BJ (cell line): Measurements from ENCODE around the gene CTSF. TPM values are rescaled to one million over a fixed set of nuclear protein-coding genes. Genes with fewer than 3 reads are reported as not detected.

ENCODE experiments used
- CTCF ChIA-PET: fragments of 350-600 bp; formaldehyde crosslinking; extraction: SDS; loops from one replicate; lab custom pipeline; 2021; ENCODE audit warnings: antibody characterized with exemption, inconsistent platforms; lab: Yijun Ruan, JAX
- POLR2A ChIA-PET: fragments of 300-600 bp; sonication (Branson Sonifier 250); formaldehyde crosslinking; extraction: SDS; loops from one replicate; lab custom pipeline; 2021; ENCODE audit warnings: antibody characterized with exemption; lab: Charles Lee
- DNase-seq: peaks from one replicate; pipeline ENCODE4 v3.0.0-alpha.2; 2011; ENCODE audit warnings: low read depth
- H3K27me3 ChIP-seq: 2 replicates; pipeline ENCODE4 v1.6.0; 2011; ENCODE audit warnings: low read length; ENCODE audit not compliant: control insufficient read depth, insufficient read depth
- H3K36me3 ChIP-seq: 2 replicates; pipeline ENCODE4 v1.5.1; 2011; ENCODE audit warnings: low read length; ENCODE audit not compliant: control insufficient read depth, insufficient read depth
- H3K4me3 ChIP-seq: 2 replicates; pipeline ENCODE4 v1.5.1; 2011; ENCODE audit warnings: low read depth, mild to moderate bottlenecking, control low read depth, low read length
- CTCF ChIP-seq: IDR thresholded peaks from 2 replicates; pipeline ENCODE4 v1.5.1; 2011; ENCODE audit warnings: low read depth, mild to moderate bottlenecking, control low read depth, inconsistent platforms, low read length, moderate library complexity; ENCODE audit not compliant: insufficient read depth
- polyA plus RNA-seq: library from polyadenylated mRNA; depleted of rRNA; stranded (reverse); fragments of >200 nt; gene quantifications from 2 replicates; pipeline ENCODE4 v1.2.3, GENCODE V29; 2011

The CTSF gene
- polyA plus RNA-seq, 1 experiment: 44.0 TPM

- H3K4me3 ChIP-seq: no peak overlapping the region
- ChIA-PET POLR2A (no interaction called here), CTCF (interaction anchor here (0.6 to 2.2 kb wide), 6 partner anchors 8 to 733 kb away, joined by 3 to 8 read pairs (median 5); partner anchors contain the start of genes ACTN3, RBM4B and ZDHHC24)
- DNase-seq: no peak
- peaks cover 5% of the 10 kb centered on the region for H3K27me3 ChIP-seq
- TF ChIP-seq CTCF: no peak
- H3K36me3 ChIP-seq: peaks cover 3% of the 10 kb centered on the region
Measured at GRCh38 chr11:66562907-66563583, 5.4 kb downstream of the CTSF start.

- ChIA-PET CTCF (interaction anchor here (1.6 to 2.2 kb wide), 3 partner anchors 16 to 116 kb away, joined by 5 to 8 read pairs (median 6); partner anchors contain the start of gene RBM4B), POLR2A (no interaction called here)
- peaks cover 3% of the 10 kb centered on the region for H3K36me3 ChIP-seq
- no peak overlapping the region for H3K4me3 ChIP-seq
- no peak for TF ChIP-seq CTCF
- DNase-seq: no peak
- peaks cover 5% of the 10 kb centered on the region for H3K27me3 ChIP-seq
Measured at GRCh38 chr11:66562275-66562674, 6.1 kb downstream of the CTSF start.

- Histone ChIP-seq H3K27me3 (peaks cover 5% of the 10 kb centered on the region), H3K4me3 (no peak overlapping the region), H3K36me3 (peaks cover 3% of the 10 kb centered on the region)
- TF ChIP-seq CTCF: no peak
- DNase-seq: no peak
- POLR2A ChIA-PET: no interaction called here
- CTCF ChIA-PET: interaction anchor here (1.6 to 2.2 kb wide), 3 partner anchors 16 to 116 kb away, joined by 5 to 8 read pairs (median 6); partner anchors contain the start of gene RBM4B
Measured at GRCh38 chr11:66561975-66562248, 6.5 kb downstream of the CTSF start.

GRCh38 chr11:66561178-66561974, 7.0 kb downstream of the CTSF start:
- DNase-seq: no peak
- Histone ChIP-seq H3K36me3 (peaks cover 2% of the 10 kb centered on the region), H3K27me3 (peaks cover 5% of the 10 kb centered on the region), H3K4me3 (no peak overlapping the region)
- ChIA-PET CTCF (interaction anchor here (0.6 to 2.2 kb wide), 3 partner anchors 18 to 146 kb away, joined by 3 to 8 read pairs (median 6); partner anchors contain the start of gene RBM4B), POLR2A (no interaction called here)
- TF ChIP-seq CTCF: no peak
